Fibroblast of skin of right biceps (primary cell): Measurements from ENCODE around the gene SLC34A3.
A peak's percentile ranks its signal among the peaks of the same experiment; 100 is the strongest.

ENCODE experiments used
- DNase-seq: peaks from one replicate; pipeline ENCODE4 v3.0.0-alpha.2; 2013

The SLC34A3 gene

DNA sequence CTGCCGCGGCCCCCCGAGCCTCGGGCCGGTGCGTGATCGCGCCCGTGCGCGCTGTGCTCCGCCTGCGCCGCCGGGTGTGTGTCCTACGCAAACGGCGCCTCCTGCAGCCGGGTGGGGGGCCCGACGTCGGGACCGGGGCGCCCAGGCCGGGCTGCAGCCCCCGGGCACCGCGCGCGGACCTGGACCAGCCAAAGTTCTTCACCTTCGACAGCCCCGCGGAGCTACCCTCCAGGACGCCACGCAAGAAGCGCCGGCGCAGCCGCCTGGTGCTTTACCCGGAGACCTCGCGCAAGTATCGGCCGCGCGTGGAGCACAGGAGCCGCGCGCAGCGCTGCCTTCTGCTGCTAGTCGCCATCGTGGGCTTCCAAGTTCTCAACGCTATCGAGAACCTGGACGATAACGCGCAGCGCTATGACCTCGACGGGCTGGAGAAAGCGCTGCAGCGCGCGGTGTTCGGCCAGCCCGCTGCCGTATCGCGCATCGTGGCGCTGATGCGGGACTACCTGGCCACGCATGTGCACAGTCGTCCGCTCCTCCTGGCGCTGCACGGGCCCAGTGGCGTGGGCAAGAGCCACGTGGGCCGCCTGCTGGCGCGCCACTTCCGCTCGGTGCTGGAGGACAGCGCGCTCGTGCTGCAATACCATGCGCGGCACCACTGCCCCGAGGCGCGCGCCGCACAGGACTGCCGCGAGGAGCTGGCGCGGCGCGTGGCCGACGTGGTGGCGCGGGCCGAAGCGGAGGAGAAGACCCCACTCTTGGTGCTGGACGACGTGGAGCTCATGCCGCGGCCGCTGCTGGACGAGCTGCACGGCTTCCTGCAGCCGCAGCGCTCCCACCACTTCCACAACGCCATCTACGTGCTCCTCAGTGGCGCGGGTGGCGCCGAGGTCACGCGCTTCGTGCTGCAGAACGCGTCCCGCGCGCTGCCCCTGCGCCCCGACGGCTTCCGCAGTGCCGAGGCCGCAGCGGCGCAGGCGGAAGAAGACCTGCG lies 48.3 kb downstream of the SLC34A3 start:
- DNase-seq, result no peak

GRCh38 chr9:137279741-137280473 lies 49.2 kb downstream of the SLC34A3 start:
- DNase-seq, result no peak

- peak; percentile 23 for DNase-seq
These were observed 50.0 kb downstream of the SLC34A3 start for GRCh38 chr9:137280474-137281344.

GRCh38 chr9:137281345-137282116 lies 50.8 kb downstream of the SLC34A3 start:
- DNase-seq, result no peak
